ENCODE measurements around the gene HYAL1.
"Not testable (repeated sequence)": the region's sequence is repeated elsewhere in the genome, so short reads cannot be mapped to it uniquely, and the experiment has no call there.

HYAL1 gene

DNA sequence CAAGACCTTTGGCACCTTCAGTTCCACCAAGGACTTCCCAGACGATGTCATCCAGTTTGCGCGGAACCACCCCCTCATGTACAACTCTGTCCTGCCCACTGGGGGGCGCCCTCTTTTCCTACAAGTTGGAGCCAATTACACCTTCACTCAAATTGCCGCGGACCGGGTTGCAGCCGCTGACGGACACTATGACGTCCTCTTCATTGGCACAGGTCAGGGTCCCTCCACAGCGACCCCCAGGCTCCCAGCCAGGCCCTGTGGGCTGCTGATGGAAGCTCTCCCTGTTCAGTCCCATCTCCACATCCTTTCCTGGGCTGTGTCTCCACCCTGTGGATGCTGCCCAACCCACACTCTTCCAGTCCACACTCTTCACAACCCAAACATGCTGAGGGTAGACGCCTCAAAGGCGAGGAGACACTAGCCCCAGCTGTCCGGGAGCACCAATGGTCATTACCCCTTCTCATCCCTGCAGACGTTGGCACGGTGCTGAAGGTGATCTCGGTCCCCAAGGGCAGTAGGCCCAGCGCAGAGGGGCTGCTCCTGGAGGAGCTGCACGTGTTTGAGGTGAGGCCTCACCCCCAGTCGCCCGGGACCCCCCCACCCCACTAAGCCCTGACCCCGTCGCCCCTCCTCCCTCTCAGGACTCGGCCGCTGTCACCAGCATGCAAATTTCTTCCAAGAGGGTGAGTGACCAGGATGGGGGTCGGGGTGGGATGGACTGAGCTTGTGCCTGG lies 28.8 kb downstream of the HYAL1 start:
- TF ChIP-seq, protein P1, sequence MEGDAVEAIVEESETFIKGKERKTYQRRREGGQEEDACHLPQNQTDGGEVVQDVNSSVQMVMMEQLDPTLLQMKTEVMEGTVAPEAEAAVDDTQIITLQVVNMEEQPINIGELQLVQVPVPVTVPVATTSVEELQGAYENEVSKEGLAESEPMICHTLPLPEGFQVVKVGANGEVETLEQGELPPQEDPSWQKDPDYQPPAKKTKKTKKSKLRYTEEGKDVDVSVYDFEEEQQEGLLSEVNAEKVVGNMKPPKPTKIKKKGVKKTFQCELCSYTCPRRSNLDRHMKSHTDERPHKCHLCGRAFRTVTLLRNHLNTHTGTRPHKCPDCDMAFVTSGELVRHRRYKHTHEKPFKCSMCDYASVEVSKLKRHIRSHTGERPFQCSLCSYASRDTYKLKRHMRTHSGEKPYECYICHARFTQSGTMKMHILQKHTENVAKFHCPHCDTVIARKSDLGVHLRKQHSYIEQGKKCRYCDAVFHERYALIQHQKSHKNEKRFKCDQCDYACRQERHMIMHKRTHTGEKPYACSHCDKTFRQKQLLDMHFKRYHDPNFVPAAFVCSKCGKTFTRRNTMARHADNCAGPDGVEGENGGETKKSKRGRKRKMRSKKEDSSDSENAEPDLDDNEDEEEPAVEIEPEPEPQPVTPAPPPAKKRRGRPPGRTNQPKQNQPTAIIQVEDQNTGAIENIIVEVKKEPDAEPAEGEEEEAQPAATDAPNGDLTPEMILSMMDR (conservative IDR thresholded peaks at IDR 0.05; ENCODE audit: low read depth, low read length), result peak; percentile 73
- no peak for DNase-seq (ENCODE audit: low read depth)
- H3K4me3 ChIP-seq (ENCODE audit: low read length), result no peak overlapping the region

DNA sequence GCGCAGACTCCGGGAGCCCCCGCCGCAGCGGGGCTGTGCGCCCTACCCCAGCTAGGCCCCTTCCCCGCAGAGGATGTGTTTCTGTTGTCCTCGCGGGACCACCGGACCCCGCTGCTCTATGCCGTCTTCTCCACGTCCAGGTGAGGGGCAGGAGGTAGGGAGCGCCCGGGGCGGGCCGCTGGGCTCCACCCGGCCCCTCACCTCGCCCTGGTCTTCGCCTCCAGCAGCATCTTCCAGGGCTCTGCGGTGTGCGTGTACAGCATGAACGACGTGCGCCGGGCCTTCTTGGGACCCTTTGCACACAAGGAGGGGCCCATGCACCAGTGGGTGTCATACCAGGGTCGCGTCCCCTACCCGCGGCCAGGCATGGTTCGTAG lies 29.7 kb downstream of the HYAL1 start:
- no peak overlapping the region for H3K4me3 ChIP-seq (ENCODE audit: low read length)
- TF ChIP-seq, protein P1 (conservative IDR thresholded peaks at IDR 0.05; ENCODE audit: low read depth, low read length), result no peak
- DNase-seq (ENCODE audit: low read depth), result no peak

GRCh38 chr3:50272911-50273688 lies 30.3 kb downstream of the HYAL1 start:
- no peak for DNase-seq (ENCODE audit: low read depth)
- TF ChIP-seq, protein P1 (conservative IDR thresholded peaks at IDR 0.05; ENCODE audit: low read depth, low read length), result peak; percentile 93
- H3K4me3 ChIP-seq (ENCODE audit: low read length), result no peak overlapping the region

DNA sequence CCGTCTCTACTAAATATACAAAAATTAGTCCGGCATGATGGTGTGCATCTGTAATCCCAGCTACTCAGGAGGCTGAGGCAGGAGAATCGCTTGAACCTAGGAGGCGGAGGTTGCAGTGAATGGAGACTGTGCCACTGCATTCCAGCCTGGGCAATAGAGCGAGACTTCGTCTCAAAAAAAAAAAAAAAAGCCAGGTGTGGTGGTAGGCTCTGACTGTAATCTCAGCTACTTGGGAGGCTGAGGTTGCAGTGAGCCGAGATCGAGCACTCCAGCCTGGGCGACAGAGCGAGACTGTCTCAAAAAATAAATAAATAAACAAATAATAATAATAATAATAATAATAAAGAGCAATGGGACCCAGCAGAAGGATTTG lies 30.9 kb downstream of the HYAL1 start:
- DNase-seq (ENCODE audit: low read depth); H3K4me3 ChIP-seq (ENCODE audit: low read length): not testable (repeated sequence)

DNA sequence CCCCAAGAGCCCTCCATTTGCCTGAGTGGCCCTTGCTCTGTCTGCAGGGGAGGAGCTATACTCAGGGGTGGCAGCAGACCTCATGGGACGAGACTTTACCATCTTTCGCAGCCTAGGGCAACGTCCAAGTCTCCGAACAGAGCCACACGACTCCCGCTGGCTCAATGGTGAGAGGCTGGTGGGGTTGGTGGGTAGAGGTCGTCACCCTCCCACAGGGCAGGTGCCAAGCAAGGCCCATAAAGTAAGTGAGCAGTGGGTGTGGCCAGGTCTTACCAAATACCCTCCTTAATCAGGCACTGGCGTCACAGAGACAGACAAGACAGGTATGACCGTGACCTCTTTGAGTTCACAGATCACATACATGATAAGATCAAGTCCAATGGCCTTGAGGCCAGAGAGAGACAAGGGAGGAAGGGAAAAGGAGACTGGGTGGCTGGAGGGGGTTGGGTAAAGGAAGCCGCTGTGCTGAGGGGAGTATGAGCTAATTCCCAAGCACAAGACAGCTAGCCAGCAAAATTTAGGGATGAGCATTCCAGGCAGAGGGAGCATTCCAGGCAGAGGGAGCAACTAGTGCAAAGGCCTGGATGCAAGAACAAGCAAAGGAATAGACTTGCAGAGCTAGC lies 31.9 kb downstream of the HYAL1 start:
- TF ChIP-seq, protein P1 (conservative IDR thresholded peaks at IDR 0.05; ENCODE audit: low read depth, low read length), result no peak
- H3K4me3 ChIP-seq (ENCODE audit: low read length), result no peak overlapping the region
- no peak for DNase-seq (ENCODE audit: low read depth)

DNA sequence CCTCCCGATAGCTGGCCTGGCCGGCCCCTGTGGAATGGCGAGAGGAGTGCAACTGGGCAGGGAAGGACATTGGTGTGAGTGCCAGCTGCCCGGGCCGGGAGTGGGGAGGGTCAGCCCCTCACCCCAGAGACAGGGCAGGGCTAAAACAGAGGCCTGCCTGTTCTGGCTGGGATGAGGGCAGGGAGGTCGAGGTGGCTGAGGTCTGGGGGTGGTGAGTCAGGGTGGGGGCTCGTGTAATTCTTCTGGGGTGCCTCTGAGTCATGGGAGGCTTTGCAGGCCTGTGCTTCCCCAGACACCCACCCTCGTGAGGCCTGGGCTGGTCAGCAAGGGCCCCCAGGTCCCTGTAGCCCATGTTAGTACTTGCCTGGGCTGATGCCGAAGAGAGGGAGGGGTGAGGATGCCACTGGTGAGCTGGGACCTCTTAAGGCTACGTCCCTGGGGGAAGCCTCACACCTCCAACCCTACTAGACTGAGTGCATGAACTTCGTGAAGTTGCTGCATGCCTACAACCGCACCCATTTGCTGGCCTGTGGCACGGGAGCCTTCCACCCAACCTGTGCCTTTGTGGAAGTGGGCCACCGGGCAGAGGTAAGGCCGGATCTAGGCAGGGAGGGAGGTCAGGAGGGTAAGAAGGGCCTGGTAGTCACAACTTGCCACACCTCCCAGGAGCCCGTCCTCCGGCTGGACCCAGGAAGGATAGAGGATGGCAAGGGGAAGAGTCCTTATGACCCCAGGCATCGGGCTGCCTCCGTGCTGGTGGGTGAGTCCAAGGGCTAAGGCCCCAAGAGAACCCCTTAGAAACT lies 32.8 kb downstream of the HYAL1 start:
- TF ChIP-seq, protein P1 (conservative IDR thresholded peaks at IDR 0.05; ENCODE audit: low read depth, low read length), result no peak
- peak overlapping the region; percentile 51 for H3K4me3 ChIP-seq (ENCODE audit: low read length)
- no peak for DNase-seq (ENCODE audit: low read depth)

- DNase-seq (ENCODE audit: low read depth), result no peak
- peak overlapping the region; percentile 51 for H3K4me3 ChIP-seq (ENCODE audit: low read length)
- TF ChIP-seq, protein P1 (conservative IDR thresholded peaks at IDR 0.05; ENCODE audit: low read depth, low read length), result no peak
Measured at GRCh38 chr3:50269977-50270413, 33.4 kb downstream of the HYAL1 start.
